CD14-positive monocyte (primary cell): ENCODE data around the gene RFX4. TPM values are rescaled to one million over a fixed set of nuclear protein-coding genes. Genes with fewer than 3 reads are reported as not detected.

Experiments
- DNase-seq, 3 donors: peaks; one replicate each; pipeline ENCODE4 v3.0.0-alpha.2; 2011 to 2022
- H2AFZ ChIP-seq: 2 replicates; pipeline ENCODE4 v1.6.0; 2012; ENCODE audit warnings: mild to moderate bottlenecking, low read depth, low read length, inconsistent platforms; ENCODE audit not compliant: insufficient read depth, poor library complexity, severe bottlenecking
- H3K27ac ChIP-seq, 2 donors: 1 replicate in 1 of 2; 2 replicates in 1 of 2; pipeline ENCODE4 v1.5.1; 2012 to 2013; ENCODE audit warnings: low read length in 2 of 2, control low read depth in 1 of 2, inconsistent platforms in 1 of 2, low read depth in 1 of 2, mild to moderate bottlenecking in 1 of 2
- H3K27me3 ChIP-seq, 2 donors: one replicate each; pipeline versions ENCODE4 v1.6.0 to v1.6.1; 2011 to 2013; ENCODE audit warnings: low read length in 2 of 2; ENCODE audit not compliant: control insufficient read depth in 2 of 2, insufficient read depth in 2 of 2
- H3K36me3 ChIP-seq, 2 donors: replicated peaks in 1 of 2; 1 replicate in 1 of 2; 2 replicates in 1 of 2; pipeline versions ENCODE4 v1.5.1 to v1.6.1; 2012 to 2013; ENCODE audit warnings: low read length in 2 of 2, control low read depth in 1 of 2, inconsistent platforms in 1 of 2, mild to moderate bottlenecking in 1 of 2; ENCODE audit not compliant: insufficient read depth in 2 of 2, control insufficient read depth in 1 of 2
- H3K4me1 ChIP-seq, 2 donors: 1 replicate in 1 of 2; 2 replicates in 1 of 2; pipeline versions ENCODE4 v1.5.1 to v1.6.1; 2012 to 2013; ENCODE audit warnings: low read length in 2 of 2, control low read depth in 1 of 2, inconsistent platforms in 1 of 2, mild to moderate bottlenecking in 1 of 2, moderate library complexity in 1 of 2; ENCODE audit not compliant: insufficient read depth in 2 of 2, control insufficient read depth in 1 of 2
- H3K4me2 ChIP-seq: replicated peaks from 2 replicates; pipeline ENCODE3; 2012; ENCODE audit warnings: low read length, moderate library complexity, mild to moderate bottlenecking; ENCODE audit not compliant: poor library complexity, severe bottlenecking; ENCODE audit errors: extremely low read depth
- H3K4me3 ChIP-seq, 3 experiments: fragments of 200-600 bp in 1 of 3; sonication (generic) in 1 of 3; replicated peaks in 1 of 3; 1 replicate in 2 of 3; 2 replicates in 1 of 3; pipeline ENCODE4 v1.5.1; 2011 to 2013; ENCODE audit warnings: low read length in 3 of 3, mild to moderate bottlenecking in 3 of 3, control low read depth in 2 of 3, low read depth in 2 of 3, inconsistent platforms in 1 of 3, moderate library complexity in 1 of 3
- H3K79me2 ChIP-seq: 2 replicates; pipeline ENCODE4 v1.6.0; 2012; ENCODE audit warnings: mild to moderate bottlenecking, control low read depth, inconsistent platforms, low read length, moderate library complexity; ENCODE audit not compliant: insufficient read depth
- H3K9ac ChIP-seq: 2 replicates; pipeline ENCODE4 v1.6.0; 2017; ENCODE audit warnings: low read length, mild to moderate bottlenecking; ENCODE audit not compliant: insufficient read depth, poor library complexity, severe bottlenecking
- H3K9me3 ChIP-seq, 2 donors: replicated peaks in 1 of 2; 1 replicate in 1 of 2; 2 replicates in 1 of 2; pipeline versions ENCODE4 v1.5.1 to v1.6.1; 2012 to 2013; ENCODE audit warnings: low read length in 2 of 2, control low read depth in 1 of 2; ENCODE audit not compliant: control insufficient read depth in 1 of 2, insufficient read depth in 1 of 2
- H4K20me1 ChIP-seq: 2 replicates; pipeline ENCODE4 v1.6.0; 2012; ENCODE audit warnings: mild to moderate bottlenecking, low read length, control low read depth, moderate library complexity; ENCODE audit not compliant: insufficient read depth
- H3K27ac Mint-ChIP-seq, 7 donors: one replicate each; pipeline ENCODE4 v1.8.0; 2020; ENCODE audit warnings: mild to moderate bottlenecking in 7 of 7, mixed read lengths in 7 of 7, moderate library complexity in 6 of 7, inconsistent platforms in 2 of 7
- H3K27me3 Mint-ChIP-seq, 3 donors: one replicate each; pipeline ENCODE4 v1.8.0; 2021 to 2022; ENCODE audit warnings: low read depth in 3 of 3, mild to moderate bottlenecking in 3 of 3, mixed read lengths in 3 of 3, moderate library complexity in 3 of 3, inconsistent platforms in 1 of 3
- H3K36me3 Mint-ChIP-seq, 2 donors: one replicate each; pipeline ENCODE4 v1.8.0; 2020; ENCODE audit warnings: mixed read lengths in 2 of 2, inconsistent platforms in 1 of 2, mild to moderate bottlenecking in 1 of 2
- H3K4me1 Mint-ChIP-seq: one replicate; pipeline ENCODE4 v1.8.0; 2020; ENCODE audit warnings: mild to moderate bottlenecking, mixed read lengths
- H3K4me3 Mint-ChIP-seq, 2 donors: one replicate each; pipeline ENCODE4 v1.8.0; 2020; ENCODE audit warnings: mild to moderate bottlenecking in 2 of 2, mixed read lengths in 2 of 2, moderate library complexity in 1 of 2
- H3K9me3 Mint-ChIP-seq, 7 donors: one replicate each; pipeline ENCODE4 v1.8.0; 2020 to 2022; ENCODE audit warnings: mixed read lengths in 7 of 7, mild to moderate bottlenecking in 6 of 7, moderate library complexity in 6 of 7, inconsistent platforms in 2 of 7
- WGBS: methylation state at CpG from one replicate; pipeline ENCODE4 v1.1.5; 2013; ENCODE audit warnings: missing lambda C conversion rate; ENCODE audit not compliant: insufficient coverage; 5-methylcytosine and 5-hydroxymethylcytosine counted together
- intact Hi-C, 2 donors: fragments of 100-400 bp; cut with micrococcal nuclease; formaldehyde crosslinking; loops; one replicate each; pipeline versions ENCODE4 v1.15.0 to v1.15.1; 2023
- polyA plus RNA-seq, 3 donors: library from polyadenylated mRNA; depleted of rRNA in 1 of 3; unstranded in 2 of 3; stranded (reverse) in 1 of 3; fragments of 300-500 nt in 2 of 3; fragments of >200 nt in 1 of 3; fragmentation: Illumina TruSeq in 2 of 3; gene quantifications; 1 replicate in 2 of 3; 2 replicates in 1 of 3; pipeline ENCODE4 v1.2.3, GENCODE V29; 2012 to 2021
- TF ChIP-seq, protein P1 (sequence below): fragments of 200-600 bp; IDR thresholded peaks from one replicate; pipeline ENCODE4 v1.8.0; 2022; ENCODE audit warnings: antibody characterized with exemption, mild to moderate bottlenecking

RFX4 gene
- polyA plus RNA-seq, 3 donors, result not detected

DNA sequence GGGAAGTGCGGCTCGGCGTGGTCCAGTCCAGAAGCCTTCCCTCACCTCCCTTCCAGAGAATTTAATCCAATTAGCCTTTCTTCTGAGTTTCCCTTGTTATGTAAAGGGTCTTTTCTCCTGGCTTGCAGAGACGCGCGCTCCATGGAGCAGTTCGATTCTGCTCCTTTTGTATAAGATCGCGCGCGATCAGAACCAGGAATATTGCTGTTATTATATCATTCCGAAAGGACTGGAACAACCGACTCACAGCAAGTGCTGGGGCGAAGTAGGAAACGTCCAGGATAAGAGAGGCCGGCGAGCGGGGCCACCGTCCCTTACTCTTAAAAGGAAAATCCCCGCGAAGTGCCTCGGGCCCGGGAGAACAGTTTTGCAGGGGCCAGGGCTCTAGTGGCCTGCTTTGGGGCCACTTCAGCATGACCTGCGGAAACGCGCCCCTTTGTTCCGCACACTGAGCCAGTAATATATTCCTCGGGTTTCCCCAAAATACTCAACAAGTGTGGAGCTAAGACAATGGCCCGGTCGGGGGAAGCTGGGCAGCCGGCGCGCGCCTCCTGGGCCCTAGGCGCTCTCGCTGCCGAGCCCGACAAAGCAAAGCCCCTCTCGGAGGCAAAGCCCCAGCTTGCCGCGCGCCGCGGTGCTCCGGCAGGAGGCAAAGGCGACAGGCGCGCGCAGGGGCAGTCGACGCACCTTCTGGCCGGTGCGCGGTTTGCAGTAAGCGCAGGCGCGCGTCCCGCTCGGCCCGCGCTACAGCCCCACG lies 2.9 kb downstream of the RFX4 start:
- peaks cover 0 to 37% of the 10 kb centered on the region in 2 donors for H3K9me3 ChIP-seq
- H3K4me3 Mint-ChIP-seq, result peak overlapping the region in 1 of 2 donors; percentile 62
- H3K9me3 Mint-ChIP-seq, result peaks cover 0 to 10% (median 3%) of the 10 kb centered on the region in 7 donors
- H4K20me1 ChIP-seq, result no peaks in the 10 kb centered on the region
- no peak overlapping the region for H2AFZ ChIP-seq
- 2% methylated on average over 60 of the region's 63 CpGs for WGBS
- no peak for DNase-seq
- H3K4me1 Mint-ChIP-seq, result peaks cover 5% of the 10 kb centered on the region
- H3K4me3 ChIP-seq, result no peak overlapping the region
- peaks cover 88 to 97% (median 90%) of the 10 kb centered on the region in 3 donors for H3K27me3 Mint-ChIP-seq
- H3K9ac ChIP-seq, result no peak overlapping the region
- no peaks in the 10 kb centered on the region for H3K79me2 ChIP-seq
- H3K4me1 ChIP-seq, result no peaks in the 10 kb centered on the region
- no peak overlapping the region for H3K27ac Mint-ChIP-seq
- intact Hi-C loops, result no loop called here
- no peak overlapping the region for H3K4me2 ChIP-seq
- H3K27me3 ChIP-seq, result peaks cover 76 to 98% of the 10 kb centered on the region in 2 donors
- TF ChIP-seq, protein P1, sequence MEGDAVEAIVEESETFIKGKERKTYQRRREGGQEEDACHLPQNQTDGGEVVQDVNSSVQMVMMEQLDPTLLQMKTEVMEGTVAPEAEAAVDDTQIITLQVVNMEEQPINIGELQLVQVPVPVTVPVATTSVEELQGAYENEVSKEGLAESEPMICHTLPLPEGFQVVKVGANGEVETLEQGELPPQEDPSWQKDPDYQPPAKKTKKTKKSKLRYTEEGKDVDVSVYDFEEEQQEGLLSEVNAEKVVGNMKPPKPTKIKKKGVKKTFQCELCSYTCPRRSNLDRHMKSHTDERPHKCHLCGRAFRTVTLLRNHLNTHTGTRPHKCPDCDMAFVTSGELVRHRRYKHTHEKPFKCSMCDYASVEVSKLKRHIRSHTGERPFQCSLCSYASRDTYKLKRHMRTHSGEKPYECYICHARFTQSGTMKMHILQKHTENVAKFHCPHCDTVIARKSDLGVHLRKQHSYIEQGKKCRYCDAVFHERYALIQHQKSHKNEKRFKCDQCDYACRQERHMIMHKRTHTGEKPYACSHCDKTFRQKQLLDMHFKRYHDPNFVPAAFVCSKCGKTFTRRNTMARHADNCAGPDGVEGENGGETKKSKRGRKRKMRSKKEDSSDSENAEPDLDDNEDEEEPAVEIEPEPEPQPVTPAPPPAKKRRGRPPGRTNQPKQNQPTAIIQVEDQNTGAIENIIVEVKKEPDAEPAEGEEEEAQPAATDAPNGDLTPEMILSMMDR, result no peak
- no peaks in the 10 kb centered on the region for H3K36me3 ChIP-seq
- no peaks in the 10 kb centered on the region for H3K36me3 Mint-ChIP-seq
- no peak overlapping the region for H3K27ac ChIP-seq

GRCh38 chr12:106586278-106586802 lies 3.5 kb downstream of the RFX4 start:
- peak overlapping the region in 1 of 2 donors; percentile 62 for H3K4me3 Mint-ChIP-seq
- H3K79me2 ChIP-seq, result no peaks in the 10 kb centered on the region
- H2AFZ ChIP-seq, result no peak overlapping the region
- TF ChIP-seq, protein P1, result no peak
- H3K27me3 ChIP-seq, result peaks cover 73 to 94% of the 10 kb centered on the region in 2 donors
- peaks cover 88 to 97% (median 90%) of the 10 kb centered on the region in 3 donors for H3K27me3 Mint-ChIP-seq
- no peak overlapping the region for H3K4me3 ChIP-seq
- no peak for DNase-seq
- no peak overlapping the region for H3K27ac Mint-ChIP-seq
- no peak overlapping the region for H3K4me2 ChIP-seq
- H3K4me1 Mint-ChIP-seq, result peaks cover 5% of the 10 kb centered on the region
- no peak overlapping the region for H3K9ac ChIP-seq
- no peaks in the 10 kb centered on the region for H3K4me1 ChIP-seq
- no peaks in the 10 kb centered on the region for H4K20me1 ChIP-seq
- H3K9me3 Mint-ChIP-seq, result peaks cover 0 to 10% (median 3%) of the 10 kb centered on the region in 7 donors
- intact Hi-C loops, result no loop called here
- WGBS, result 1% methylated on average over 28 of the region's 35 CpGs
- H3K36me3 Mint-ChIP-seq, result no peaks in the 10 kb centered on the region
- no peaks in the 10 kb centered on the region for H3K36me3 ChIP-seq
- peaks cover 0 to 33% of the 10 kb centered on the region in 2 donors for H3K9me3 ChIP-seq
- no peak overlapping the region for H3K27ac ChIP-seq
